Neural crest cell (in vitro differentiated cells): ENCODE data around the gene RBM8A. TPM values are rescaled to one million over a fixed set of nuclear protein-coding genes. Genes with fewer than 3 reads are reported as not detected.

Source experiments
- DNase-seq: peaks from one replicate; pipeline ENCODE4 v3.0.0; 2021; ENCODE audit warnings: low read depth, mixed read lengths, low spot score
- H3K27ac Mint-ChIP-seq: one replicate; pipeline ENCODE4 v1.8.0; 2021; ENCODE audit warnings: mild to moderate bottlenecking, mixed read lengths; ENCODE audit not compliant: unreplicated experiment
- H3K27me3 Mint-ChIP-seq: 2 replicates; pipeline ENCODE4 v1.8.0; 2021; ENCODE audit warnings: low read depth, mild to moderate bottlenecking, mixed read lengths
- H3K36me3 Mint-ChIP-seq: 2 replicates; pipeline ENCODE4 v1.8.0; 2021; ENCODE audit warnings: low read depth, mild to moderate bottlenecking, mixed read lengths
- H3K4me1 Mint-ChIP-seq: 2 replicates; pipeline ENCODE4 v1.8.0; 2021; ENCODE audit warnings: mixed read lengths
- H3K4me3 Mint-ChIP-seq: one replicate; pipeline ENCODE4 v1.8.0; 2021; ENCODE audit warnings: mild to moderate bottlenecking, mixed read lengths
- H3K9me3 Mint-ChIP-seq: 2 replicates; pipeline ENCODE4 v1.8.0; 2021; ENCODE audit warnings: mixed read lengths
- CTCF ChIP-seq: fragments of 200-600 bp; sonication (generic); conservative IDR thresholded peaks from 2 replicates; pipeline ENCODE4 v1.5.0; 2021; ENCODE audit warnings: antibody characterized with exemption, mild to moderate bottlenecking
- total RNA-seq: library from RNA; stranded (reverse); gene quantifications from 2 replicates; pipeline ENCODE4 v1.2.1, GENCODE V29; 2021

RBM8A gene
- total RNA-seq, 1 donor from 2014 or later: 285 TPM

GRCh38 chr1:145918992-145919939 is 8.0 kb downstream of the RBM8A start:
- peak overlapping the region; percentile 99 for H3K4me3 Mint-ChIP-seq
- peaks cover 28% of the 10 kb centered on the region for H3K4me1 Mint-ChIP-seq
- H3K27me3 Mint-ChIP-seq: no peaks in the 10 kb centered on the region
- H3K27ac Mint-ChIP-seq: peak overlapping the region; percentile 97
- H3K36me3 Mint-ChIP-seq: no peaks in the 10 kb centered on the region
- no peak for DNase-seq
- no peaks in the 10 kb centered on the region for H3K9me3 Mint-ChIP-seq
- TF ChIP-seq CTCF: no peak

GRCh38 chr1:145918144-145918991 is 8.9 kb downstream of the RBM8A start, which contains the start of gene PEX11B:
Gene PEX11B (minus strand): TSS chr1:145918717. CDS start chr1:145918688, 29 bp downstream.
- peak within 1 kb of the TSS; percentile 97 for H3K27ac Mint-ChIP-seq
- peak; percentile 73 for DNase-seq
- peak within 1 kb of the TSS; percentile 99 for H3K4me3 Mint-ChIP-seq
- no peaks in the 10 kb centered on the region for H3K27me3 Mint-ChIP-seq
- no peaks in the 10 kb centered on the region for H3K9me3 Mint-ChIP-seq
- no peaks in the 10 kb centered on the region for H3K36me3 Mint-ChIP-seq
- peaks cover 28% of the 10 kb centered on the region for H3K4me1 Mint-ChIP-seq
- no peak for TF ChIP-seq CTCF

- Mint-ChIP-seq H3K9me3 (no peaks in the 10 kb centered on the region), H3K36me3 (no peaks in the 10 kb centered on the region), H3K4me3 (peak overlapping the region; percentile 99), H3K4me1 (peaks cover 28% of the 10 kb centered on the region), H3K27me3 (no peaks in the 10 kb centered on the region), H3K27ac (peak overlapping the region; percentile 76)
- DNase-seq: no peak
- no peak for TF ChIP-seq CTCF
Measured at GRCh38 chr1:145917595-145917994, 9.7 kb downstream of the RBM8A start.

GRCh38 chr1:145916745-145917144 is 10.5 kb downstream of the RBM8A start:
- no peaks in the 10 kb centered on the region for H3K36me3 Mint-ChIP-seq
- H3K27me3 Mint-ChIP-seq: no peaks in the 10 kb centered on the region
- peak overlapping the region; percentile 99 for H3K4me3 Mint-ChIP-seq
- DNase-seq: no peak
- no peaks in the 10 kb centered on the region for H3K9me3 Mint-ChIP-seq
- H3K4me1 Mint-ChIP-seq: peaks cover 28% of the 10 kb centered on the region
- no peak for TF ChIP-seq CTCF
- no peak overlapping the region for H3K27ac Mint-ChIP-seq

- H3K4me1 Mint-ChIP-seq: peaks cover 8% of the 10 kb centered on the region
- no peak overlapping the region for H3K27ac Mint-ChIP-seq
- H3K27me3 Mint-ChIP-seq: no peaks in the 10 kb centered on the region
- H3K36me3 Mint-ChIP-seq: no peaks in the 10 kb centered on the region
- no peak for DNase-seq
- H3K9me3 Mint-ChIP-seq: no peaks in the 10 kb centered on the region
- no peak for TF ChIP-seq CTCF
- H3K4me3 Mint-ChIP-seq: no peak overlapping the region
Measured at GRCh38 chr1:145912128-145912641, 15.1 kb downstream of the RBM8A start.
